Activated CD4-positive, alpha-beta T cell treated with anti-CD3 and anti-CD28 coated beads, Interleukin-2, amount 10 ng/mL, durations not matched to agents 7 days and 5 days (primary cell): ENCODE measurements around the gene SPON1. TPM values are rescaled to one million over a fixed set of nuclear protein-coding genes. Genes with fewer than 3 reads are reported as not detected.
A peak's percentile ranks its signal among the peaks of the same experiment; 100 is the strongest.

Source experiments
- CTCF ChIA-PET: fragments of 350-600 bp; sonication (Branson Sonifier 250); formaldehyde crosslinking; loops from one replicate; lab custom pipeline; 2021; ENCODE audit warnings: antibody characterized with exemption; lab: Charles Lee
- POLR2A ChIA-PET: fragments of 350-600 bp; sonication (Branson Sonifier 250); formaldehyde crosslinking; loops from one replicate; lab custom pipeline; 2021; ENCODE audit warnings: antibody characterized with exemption; lab: Charles Lee
- DNase-seq: peaks from one replicate; pipeline ENCODE4 v3.0.0-alpha.2; 2020
- H3K27ac Mint-ChIP-seq: one replicate; pipeline ENCODE4 v1.8.0; 2021; ENCODE audit warnings: mild to moderate bottlenecking, moderate library complexity, mixed read lengths
- H3K27me3 Mint-ChIP-seq: one replicate; pipeline ENCODE4 v1.8.0; 2021; ENCODE audit warnings: mixed read lengths
- H3K36me3 Mint-ChIP-seq: one replicate; pipeline ENCODE4 v1.8.0; 2021; ENCODE audit warnings: low read depth, mixed read lengths
- H3K4me1 Mint-ChIP-seq: one replicate; pipeline ENCODE4 v1.8.0; 2021; ENCODE audit warnings: mixed read lengths
- H3K4me3 Mint-ChIP-seq: one replicate; pipeline ENCODE4 v1.8.0; 2021; ENCODE audit warnings: mild to moderate bottlenecking, moderate library complexity, mixed read lengths
- H3K9me3 Mint-ChIP-seq: one replicate; pipeline ENCODE4 v1.8.0; 2021; ENCODE audit warnings: mixed read lengths
- total RNA-seq, 2 experiments: library from RNA; stranded (reverse); gene quantifications; one replicate each; pipeline ENCODE4 v1.2.3, GENCODE V29; 2021

Gene SPON1
- total RNA-seq, 2 experiments from 2014 or later, result 1.4 to 1.6 TPM

DNA sequence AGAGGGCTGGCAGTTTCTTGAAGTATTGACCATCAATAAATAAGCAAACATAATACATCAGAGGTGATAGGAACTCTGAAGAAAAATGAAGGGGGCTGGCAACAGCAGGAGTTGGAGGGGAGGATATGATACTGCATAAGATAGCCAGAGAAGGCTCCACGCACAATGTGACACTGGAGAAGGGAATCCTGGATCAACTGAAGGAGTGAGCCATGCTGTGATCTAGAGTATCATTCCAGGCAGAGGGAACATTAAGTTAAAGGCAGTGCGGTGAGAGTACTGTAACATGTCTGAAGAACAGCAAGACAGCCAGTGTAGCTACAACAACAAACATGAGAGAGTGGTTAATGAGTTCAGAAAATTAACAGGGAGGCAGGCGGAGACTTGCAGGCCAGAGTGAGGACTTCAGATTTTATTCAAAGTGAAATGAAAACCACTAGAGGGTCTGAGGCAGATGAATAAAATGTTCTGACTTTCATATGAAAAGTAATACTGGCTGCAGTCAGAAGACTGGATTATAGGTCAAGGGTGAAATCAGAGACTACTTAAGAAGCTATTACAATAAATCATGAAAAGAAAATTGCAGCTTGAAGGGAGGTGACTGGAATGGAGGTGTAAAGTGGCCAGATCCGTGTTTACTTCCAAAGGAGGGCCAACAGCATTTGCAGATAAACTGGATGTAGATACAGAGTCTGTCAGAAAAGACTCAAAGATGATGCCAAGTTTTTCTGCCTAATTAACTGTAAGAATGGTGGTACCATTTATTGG, 347.1 kb downstream of the SPON1 start:
- Mint-ChIP-seq H3K9me3 (no peaks in the 10 kb centered on the region), H3K36me3 (peaks cover 2% of the 10 kb centered on the region), H3K27me3 (no peaks in the 10 kb centered on the region), H3K27ac (no peak overlapping the region), H3K4me1 (peaks cover 30% of the 10 kb centered on the region), H3K4me3 (no peak overlapping the region)
- ChIA-PET CTCF (interaction anchor here (1.6 kb wide), 1 partner anchor 19 kb away, joined by 5 read pairs; no protein-coding TSS in a partner anchor), POLR2A (no interaction called here)
- no peak for DNase-seq

DNA sequence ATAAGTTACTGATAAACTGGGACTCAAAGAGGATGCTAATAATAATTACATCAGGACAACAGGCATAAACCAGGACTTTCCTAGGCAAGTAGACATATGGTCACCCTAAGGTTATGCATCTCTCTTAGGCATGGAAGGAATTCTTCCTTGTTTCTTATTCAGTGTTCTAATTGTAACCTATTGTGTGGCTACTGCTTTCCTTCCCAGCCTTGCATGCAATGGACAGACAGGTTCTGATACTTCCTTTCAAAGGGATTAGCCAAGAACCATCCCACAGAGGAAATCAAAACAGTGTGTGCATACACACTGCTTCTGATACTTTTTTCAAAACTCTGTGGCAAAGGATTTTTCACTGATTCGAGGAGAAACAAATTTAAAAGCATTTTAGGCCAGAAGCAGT, 348.2 kb downstream of the SPON1 start:
- H3K27me3 Mint-ChIP-seq, result no peaks in the 10 kb centered on the region
- no peaks in the 10 kb centered on the region for H3K9me3 Mint-ChIP-seq
- peaks cover 34% of the 10 kb centered on the region for H3K4me1 Mint-ChIP-seq
- peaks cover 6% of the 10 kb centered on the region for H3K36me3 Mint-ChIP-seq
- ChIA-PET CTCF (no interaction called here), POLR2A (no interaction called here)
- H3K4me3 Mint-ChIP-seq, result no peak overlapping the region
- H3K27ac Mint-ChIP-seq, result no peak overlapping the region
- DNase-seq, result no peak

DNA sequence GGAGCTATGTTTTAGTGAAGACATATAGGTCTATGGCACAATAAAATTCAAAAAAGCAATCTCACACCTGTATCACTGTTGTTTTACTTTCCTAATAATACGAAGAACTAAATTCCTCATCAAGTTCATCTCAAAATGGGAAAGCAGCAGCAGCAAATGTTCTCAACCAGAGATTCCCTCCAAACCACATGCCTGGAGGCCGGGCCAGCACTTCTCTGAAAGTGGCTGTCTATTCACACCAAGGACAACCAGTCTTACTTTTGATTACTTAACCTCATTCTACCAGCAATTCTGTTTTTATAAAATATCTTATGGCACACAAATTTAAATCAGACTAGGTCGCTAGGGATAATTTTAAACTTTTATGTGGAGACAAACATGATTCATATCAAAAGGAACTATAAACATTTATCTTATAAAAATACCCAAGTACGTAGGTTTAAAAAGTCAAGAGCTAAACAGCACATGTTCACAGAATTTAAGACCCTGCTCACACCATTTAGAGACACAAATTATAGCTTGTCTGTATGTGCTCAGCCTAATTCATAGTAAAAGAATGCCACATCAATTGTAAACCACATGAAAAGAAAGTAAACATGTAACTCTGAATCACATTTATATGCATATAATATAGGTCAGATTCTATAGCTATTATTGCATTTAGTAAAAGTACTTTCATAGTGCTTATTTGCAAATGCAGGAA, 350.4 kb downstream of the SPON1 start:
- CTCF ChIA-PET, result interaction anchor here (0.6 to 1.2 kb wide), 2 partner anchors 12 to 206 kb away, joined by 3 to 7 read pairs; no protein-coding TSS in a partner anchor
- no peaks in the 10 kb centered on the region for H3K9me3 Mint-ChIP-seq
- H3K36me3 Mint-ChIP-seq, result peaks cover 14% of the 10 kb centered on the region
- peaks cover 39% of the 10 kb centered on the region for H3K4me1 Mint-ChIP-seq
- H3K4me3 Mint-ChIP-seq, result no peak overlapping the region
- H3K27me3 Mint-ChIP-seq, result no peaks in the 10 kb centered on the region
- DNase-seq, result no peak
- H3K27ac Mint-ChIP-seq, result peak overlapping the region; percentile 21
- POLR2A ChIA-PET, result no interaction called here

DNA sequence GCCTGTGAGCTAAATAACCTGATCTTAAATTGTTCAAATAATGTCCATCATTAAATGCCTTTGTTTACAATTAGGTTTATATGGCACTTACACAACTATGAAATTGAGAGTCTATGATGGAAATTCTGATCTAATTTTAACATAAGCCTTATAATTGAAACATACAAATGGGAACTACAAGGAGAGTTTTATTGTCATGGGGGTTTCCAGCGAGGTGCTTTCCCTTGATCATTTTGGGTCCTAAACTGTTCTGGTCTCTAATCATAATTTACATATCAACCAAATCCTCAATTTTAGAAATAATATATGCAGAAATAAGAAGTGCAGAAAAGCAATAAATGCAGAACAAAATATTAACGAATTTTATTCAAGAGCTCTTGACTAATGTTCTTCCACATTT, 351.6 kb downstream of the SPON1 start:
- no peaks in the 10 kb centered on the region for H3K9me3 Mint-ChIP-seq
- no peak overlapping the region for H3K27ac Mint-ChIP-seq
- peaks cover 51% of the 10 kb centered on the region for H3K4me1 Mint-ChIP-seq
- ChIA-PET POLR2A (interaction anchor here (0.7 kb wide), 1 partner anchor 29 kb away, joined by 4 read pairs; no protein-coding TSS in a partner anchor), CTCF (interaction anchor here (0.5 to 1.9 kb wide), 3 partner anchors 10 to 104 kb away, joined by 3 to 5 read pairs (median 4); no protein-coding TSS in a partner anchor)
- H3K4me3 Mint-ChIP-seq, result no peak overlapping the region
- H3K36me3 Mint-ChIP-seq, result peaks cover 14% of the 10 kb centered on the region
- no peak for DNase-seq
- H3K27me3 Mint-ChIP-seq, result no peaks in the 10 kb centered on the region

DNA sequence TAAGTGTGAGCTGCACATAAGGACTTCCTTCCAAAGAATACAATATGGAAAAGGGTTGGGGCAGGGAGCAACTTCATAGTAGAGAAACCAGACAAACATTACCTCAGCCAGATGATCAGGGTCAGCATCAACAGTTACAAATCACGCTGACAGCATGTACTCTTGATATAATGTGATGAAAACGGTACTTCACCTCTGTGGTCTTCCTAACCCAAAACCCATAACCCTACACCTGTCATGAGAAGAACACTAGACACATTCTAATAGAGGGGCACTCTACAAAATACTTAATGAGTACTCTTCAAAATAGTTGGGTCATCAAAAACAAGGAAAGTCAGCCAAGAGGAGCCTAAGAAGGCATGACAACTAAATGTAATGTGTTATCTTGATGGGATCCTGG, 352.6 kb downstream of the SPON1 start:
- ChIA-PET CTCF (interaction anchor here (1.1 to 1.9 kb wide), 2 partner anchors 11 to 14 kb away, joined by 4 to 5 read pairs; no protein-coding TSS in a partner anchor), POLR2A (no interaction called here)
- DNase-seq, result no peak
- H3K27me3 Mint-ChIP-seq, result no peaks in the 10 kb centered on the region
- no peak overlapping the region for H3K4me3 Mint-ChIP-seq
- no peaks in the 10 kb centered on the region for H3K9me3 Mint-ChIP-seq
- H3K36me3 Mint-ChIP-seq, result peaks cover 14% of the 10 kb centered on the region
- peaks cover 59% of the 10 kb centered on the region for H3K4me1 Mint-ChIP-seq
- no peak overlapping the region for H3K27ac Mint-ChIP-seq
